ENCODE data around the gene SPECC1.
"Not testable (repeated sequence)": the region's sequence is repeated elsewhere in the genome, so short reads cannot be mapped to it uniquely, and the experiment has no call there.

The SPECC1 gene

GRCh38 chr17:20097330-20097729 lies 88.2 kb downstream of the SPECC1 start:
- no peak for DNase-seq

GRCh38 chr17:20098314-20098713 lies 89.2 kb downstream of the SPECC1 start:
- no peak for DNase-seq

GRCh38 chr17:20100806-20101205 lies 91.6 kb downstream of the SPECC1 start:
- not testable (repeated sequence) for DNase-seq

- no peak for DNase-seq
Measured at GRCh38 chr17:20103454-20104446, 94.6 kb downstream of the SPECC1 start.

GRCh38 chr17:20105539-20106280 lies 96.6 kb downstream of the SPECC1 start:
- DNase-seq: no peak

- not testable (repeated sequence) for DNase-seq
Measured at GRCh38 chr17:20106446-20106845, 97.3 kb downstream of the SPECC1 start.

- DNase-seq: no peak
Measured at GRCh38 chr17:20109076-20109475, 99.9 kb downstream of the SPECC1 start.

- no peak for DNase-seq
Measured at GRCh38 chr17:20111538-20111937, 102.4 kb downstream of the SPECC1 start.

- no peak for DNase-seq
Measured at GRCh38 chr17:20114466-20114865, 105.3 kb downstream of the SPECC1 start.

GRCh38 chr17:20116683-20117309 lies 107.6 kb downstream of the SPECC1 start:
- no peak for DNase-seq

GRCh38 chr17:20118280-20118679 lies 109.1 kb downstream of the SPECC1 start:
- no peak for DNase-seq

GRCh38 chr17:20120836-20121235 lies 111.7 kb downstream of the SPECC1 start:
- no peak for DNase-seq

- DNase-seq: no peak
Measured at GRCh38 chr17:20121359-20122253, 112.4 kb downstream of the SPECC1 start.

- no peak for DNase-seq
Measured at GRCh38 chr17:20122254-20122879, 113.2 kb downstream of the SPECC1 start.

- DNase-seq: no peak
Measured at GRCh38 chr17:20123209-20123608, 114.0 kb downstream of the SPECC1 start.

GRCh38 chr17:20125724-20126123 lies 116.6 kb downstream of the SPECC1 start:
- no peak for DNase-seq

- no peak for DNase-seq
Measured at GRCh38 chr17:20127360-20128035, 118.3 kb downstream of the SPECC1 start.

GRCh38 chr17:20128036-20128667 lies 119.0 kb downstream of the SPECC1 start:
- DNase-seq: no peak

- DNase-seq: no peak
Measured at GRCh38 chr17:20133517-20133916, 124.4 kb downstream of the SPECC1 start.

- no peak for DNase-seq
Measured at GRCh38 chr17:20141198-20141972, 132.2 kb downstream of the SPECC1 start.

Data from NCI-H1092 (cell line).